ENCODE measurements around the gene MLXIP.
"Not testable (repeated sequence)": the region's sequence is repeated elsewhere in the genome, so short reads cannot be mapped to it uniquely, and the experiment has no call there.

MLXIP gene, protein sequence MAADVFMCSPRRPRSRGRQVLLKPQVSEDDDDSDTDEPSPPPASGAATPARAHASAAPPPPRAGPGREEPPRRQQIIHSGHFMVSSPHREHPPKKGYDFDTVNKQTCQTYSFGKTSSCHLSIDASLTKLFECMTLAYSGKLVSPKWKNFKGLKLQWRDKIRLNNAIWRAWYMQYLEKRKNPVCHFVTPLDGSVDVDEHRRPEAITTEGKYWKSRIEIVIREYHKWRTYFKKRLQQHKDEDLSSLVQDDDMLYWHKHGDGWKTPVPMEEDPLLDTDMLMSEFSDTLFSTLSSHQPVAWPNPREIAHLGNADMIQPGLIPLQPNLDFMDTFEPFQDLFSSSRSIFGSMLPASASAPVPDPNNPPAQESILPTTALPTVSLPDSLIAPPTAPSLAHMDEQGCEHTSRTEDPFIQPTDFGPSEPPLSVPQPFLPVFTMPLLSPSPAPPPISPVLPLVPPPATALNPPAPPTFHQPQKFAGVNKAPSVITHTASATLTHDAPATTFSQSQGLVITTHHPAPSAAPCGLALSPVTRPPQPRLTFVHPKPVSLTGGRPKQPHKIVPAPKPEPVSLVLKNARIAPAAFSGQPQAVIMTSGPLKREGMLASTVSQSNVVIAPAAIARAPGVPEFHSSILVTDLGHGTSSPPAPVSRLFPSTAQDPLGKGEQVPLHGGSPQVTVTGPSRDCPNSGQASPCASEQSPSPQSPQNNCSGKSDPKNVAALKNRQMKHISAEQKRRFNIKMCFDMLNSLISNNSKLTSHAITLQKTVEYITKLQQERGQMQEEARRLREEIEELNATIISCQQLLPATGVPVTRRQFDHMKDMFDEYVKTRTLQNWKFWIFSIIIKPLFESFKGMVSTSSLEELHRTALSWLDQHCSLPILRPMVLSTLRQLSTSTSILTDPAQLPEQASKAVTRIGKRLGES

DNA sequence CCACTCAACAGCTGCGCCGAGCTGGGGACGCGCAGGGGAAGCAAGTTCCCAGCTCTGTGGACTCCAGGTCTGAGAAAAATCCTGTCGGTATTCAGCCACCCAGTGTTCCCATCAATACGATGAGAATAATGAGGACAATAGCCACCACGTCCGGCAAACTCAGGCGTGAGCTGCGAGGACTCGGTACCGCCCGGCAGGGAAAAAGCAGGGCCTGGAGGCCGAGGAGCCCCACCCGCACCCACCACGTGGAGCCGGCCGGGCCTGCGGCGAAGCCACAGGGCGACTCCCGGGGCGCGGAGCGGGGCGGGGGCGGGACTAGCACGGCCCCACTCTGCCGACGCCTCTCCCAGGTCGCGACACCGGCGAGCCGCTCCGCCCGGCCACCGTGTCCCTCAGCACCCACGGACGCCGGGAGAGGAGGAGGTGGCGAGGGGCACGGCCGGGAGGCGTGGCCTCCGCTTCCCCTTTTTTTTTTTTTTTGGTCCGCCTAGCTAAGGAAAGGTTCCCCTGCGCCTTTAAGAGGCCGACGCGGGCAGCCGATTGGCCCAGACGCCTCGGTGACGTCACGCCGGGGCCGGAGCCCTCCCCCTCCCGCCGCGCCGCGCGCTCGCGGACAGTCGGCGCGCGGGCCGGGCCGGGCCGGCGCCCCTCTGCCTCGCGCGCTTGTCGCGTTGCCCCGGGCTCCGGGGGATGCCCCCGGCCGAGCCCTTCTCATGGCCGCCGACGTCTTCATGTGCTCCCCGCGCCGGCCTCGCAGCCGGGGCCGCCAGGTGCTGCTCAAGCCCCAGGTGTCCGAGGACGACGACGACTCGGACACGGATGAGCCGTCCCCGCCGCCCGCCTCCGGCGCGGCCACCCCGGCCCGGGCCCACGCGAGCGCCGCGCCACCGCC is at the start of gene MLXIP:
Gene MLXIP (plus strand): TSS at position 616 of the 892 bp plus-strand sequence. CDS start 98 bp downstream, at position 714.
- peak; percentile 92 for DNase-seq

DNA sequence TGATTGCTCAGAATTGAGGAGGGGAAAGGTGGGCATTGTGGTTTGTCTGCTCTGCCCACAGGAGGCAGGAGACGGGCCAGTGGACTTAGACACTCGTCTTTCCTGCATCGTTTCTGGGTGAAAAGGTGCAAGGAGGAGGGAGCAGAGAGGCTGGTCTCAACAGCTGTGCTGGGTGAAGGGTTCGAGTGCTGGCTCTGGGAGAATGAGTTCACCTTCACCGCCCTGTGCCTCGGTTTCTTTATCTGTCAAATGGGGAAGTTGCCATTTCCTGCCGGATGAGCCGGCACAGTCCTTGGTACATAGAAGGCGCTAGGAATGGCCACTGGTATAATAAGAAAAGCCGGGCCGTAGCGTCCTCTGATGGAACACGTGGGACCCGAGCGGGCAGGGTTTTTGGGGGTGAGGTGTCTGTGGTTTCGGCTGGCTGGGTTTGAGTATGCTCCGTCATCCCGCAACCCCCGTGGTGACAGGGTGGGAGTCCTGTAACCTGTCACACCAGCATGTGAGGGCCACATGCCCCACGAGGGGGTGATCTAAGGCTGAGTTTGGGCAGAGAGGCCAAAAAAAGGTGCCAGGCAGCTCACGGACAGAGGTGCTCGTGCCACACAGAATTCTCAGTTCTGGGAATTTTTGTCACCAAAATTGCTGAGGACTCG is 49.5 kb upstream of the MLXIP start:
- no peak for DNase-seq

DNA sequence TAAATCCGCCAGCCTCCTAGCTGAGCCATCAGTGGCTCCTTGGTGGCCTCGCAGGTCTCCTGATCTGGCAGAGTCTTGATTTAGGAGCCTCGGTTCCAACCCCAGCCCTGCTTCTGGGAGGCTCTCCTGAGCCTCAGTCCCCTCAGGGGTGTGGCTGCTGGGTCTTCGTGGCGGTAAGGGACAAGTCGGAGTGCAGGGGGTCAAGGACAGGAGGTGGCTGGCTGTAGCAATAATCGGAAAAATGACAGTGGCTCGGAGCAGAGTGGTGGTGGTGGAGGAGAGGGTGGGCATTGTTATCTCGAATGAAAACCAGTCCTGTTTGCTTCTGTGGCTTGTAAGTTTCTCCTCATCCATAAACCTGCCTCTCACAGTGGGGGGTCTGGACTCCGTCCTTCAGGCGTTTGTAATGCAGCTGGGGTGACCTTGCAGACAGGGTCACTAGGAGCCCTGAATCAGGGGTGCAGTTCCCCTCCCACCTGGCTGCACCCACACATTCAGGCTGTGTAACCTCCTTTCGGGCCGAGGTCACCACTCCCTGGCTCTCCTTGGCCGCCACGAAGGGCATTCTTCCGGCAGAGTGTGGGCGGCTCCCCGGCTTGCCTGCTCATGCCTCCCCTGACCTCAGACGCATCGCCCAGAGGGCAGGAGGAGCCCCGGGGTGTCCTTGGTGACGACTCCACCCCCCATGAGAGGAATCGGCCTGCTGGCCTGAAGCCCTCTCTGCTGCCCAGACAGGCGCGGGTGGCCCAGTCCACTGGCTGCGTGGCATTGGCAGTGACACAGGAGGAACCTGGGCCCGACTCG is 48.7 kb upstream of the MLXIP start:
- no peak for DNase-seq

DNA sequence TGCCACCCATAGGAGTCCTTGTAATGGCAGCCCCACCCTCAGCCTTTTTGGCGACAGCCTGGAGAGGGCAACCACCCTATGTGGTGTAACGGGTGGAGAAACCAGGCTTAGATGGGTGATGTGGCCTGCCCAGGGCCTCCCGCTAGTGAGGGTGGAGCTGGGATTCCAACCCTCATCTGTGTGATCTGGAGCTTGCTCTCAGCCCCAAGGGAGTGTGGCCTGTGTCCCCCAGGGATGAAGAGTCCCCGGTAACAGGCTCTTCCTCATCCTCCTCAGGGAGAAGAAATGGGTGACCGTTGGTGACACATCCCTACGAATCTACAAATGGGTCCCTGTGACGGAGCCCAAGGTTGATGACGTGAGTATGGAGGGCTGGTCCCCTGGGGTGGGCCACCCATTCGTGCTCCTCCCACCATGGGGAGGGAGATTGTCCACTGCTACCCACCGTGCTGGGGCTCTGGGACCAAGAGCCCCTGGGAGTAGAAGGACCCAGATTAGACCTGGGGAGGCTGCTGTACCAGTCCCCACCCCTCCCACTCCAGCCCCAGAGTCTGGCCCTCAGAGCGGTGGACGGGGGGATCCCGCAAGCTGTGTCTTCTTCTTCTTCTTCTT is 48.0 kb upstream of the MLXIP start:
- no peak for DNase-seq

DNA sequence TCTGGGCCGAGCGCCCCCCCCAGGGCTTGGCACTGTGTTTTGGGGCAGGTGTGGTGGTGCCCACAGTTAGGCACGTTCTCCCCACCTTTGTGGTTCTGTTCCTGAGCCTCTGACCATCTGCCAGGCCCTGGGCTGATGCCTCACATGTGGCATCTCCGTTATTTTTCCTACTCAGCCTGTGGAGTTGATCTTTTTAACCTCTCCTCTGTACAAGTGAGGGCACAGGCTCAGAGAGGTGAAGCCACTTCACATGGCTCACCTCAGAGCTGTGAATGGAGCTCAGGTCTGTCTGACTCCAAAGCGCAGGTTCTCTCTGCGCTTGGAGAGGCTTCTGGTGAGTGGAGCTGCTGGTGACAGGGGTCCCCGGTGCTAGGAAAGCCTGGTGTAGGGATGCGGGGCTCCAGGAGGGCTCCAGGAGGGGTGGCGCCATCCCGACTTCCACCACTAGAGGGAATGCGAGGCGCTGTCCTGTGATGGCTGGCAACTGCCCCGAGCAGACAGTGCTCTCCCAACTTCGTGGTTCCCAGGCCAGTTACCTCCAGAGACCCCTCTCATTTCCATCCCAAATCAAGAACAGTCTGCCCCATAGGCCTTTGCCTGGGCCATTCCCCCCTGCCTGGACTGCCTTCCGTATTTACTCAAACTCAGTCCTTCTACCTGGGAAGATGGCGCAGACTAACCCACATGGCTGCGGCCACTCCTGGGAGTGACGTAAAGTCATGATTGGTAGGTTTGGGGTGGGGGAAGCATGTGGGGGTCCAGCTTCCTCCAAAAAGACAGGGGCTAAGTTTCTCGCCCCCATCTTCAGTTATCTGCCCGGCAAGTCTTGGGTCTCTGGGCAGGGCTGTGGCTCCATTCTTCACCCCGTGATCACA is 47.0 kb upstream of the MLXIP start:
- peak; percentile 7 for DNase-seq

DNA sequence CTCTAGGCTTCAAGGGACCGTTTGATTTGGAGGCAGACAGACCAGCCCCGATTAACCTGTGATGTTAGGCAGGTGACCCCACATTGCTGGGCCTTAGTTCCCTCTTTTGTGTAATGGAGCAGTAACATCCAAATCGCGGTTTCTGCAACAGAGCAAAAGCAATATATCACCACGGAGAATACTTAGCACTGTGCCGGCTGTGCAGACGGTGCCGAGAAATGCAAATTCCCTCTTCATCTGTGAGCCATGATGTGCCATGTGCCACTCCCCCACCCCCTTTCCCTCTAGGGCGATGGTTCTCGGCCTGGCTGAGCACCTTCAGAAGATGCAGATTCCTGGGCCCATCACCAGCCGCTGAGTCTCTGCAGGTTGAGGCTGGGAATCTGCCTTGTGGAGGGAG is 46.0 kb upstream of the MLXIP start:
- no peak for DNase-seq

DNA sequence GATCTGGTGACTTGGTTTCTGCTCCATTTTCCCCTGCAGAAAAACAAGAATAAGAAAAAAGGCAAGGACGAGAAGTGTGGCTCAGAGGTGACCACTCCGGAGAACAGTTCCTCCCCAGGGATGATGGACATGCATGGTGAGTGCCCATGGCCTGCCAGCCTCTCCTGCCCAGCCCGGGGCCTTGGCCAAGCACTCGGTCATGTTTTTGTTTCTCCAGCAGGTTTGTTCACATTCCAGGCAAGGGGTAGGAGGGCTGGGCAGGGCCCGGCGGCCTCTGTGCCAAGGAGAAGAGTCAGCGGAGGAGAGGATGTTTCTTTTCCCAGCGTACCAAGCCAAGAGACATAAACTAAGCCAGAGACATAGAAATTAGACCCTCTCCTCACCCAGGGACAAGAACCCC is 43.3 kb upstream of the MLXIP start:
- no peak for DNase-seq

DNA sequence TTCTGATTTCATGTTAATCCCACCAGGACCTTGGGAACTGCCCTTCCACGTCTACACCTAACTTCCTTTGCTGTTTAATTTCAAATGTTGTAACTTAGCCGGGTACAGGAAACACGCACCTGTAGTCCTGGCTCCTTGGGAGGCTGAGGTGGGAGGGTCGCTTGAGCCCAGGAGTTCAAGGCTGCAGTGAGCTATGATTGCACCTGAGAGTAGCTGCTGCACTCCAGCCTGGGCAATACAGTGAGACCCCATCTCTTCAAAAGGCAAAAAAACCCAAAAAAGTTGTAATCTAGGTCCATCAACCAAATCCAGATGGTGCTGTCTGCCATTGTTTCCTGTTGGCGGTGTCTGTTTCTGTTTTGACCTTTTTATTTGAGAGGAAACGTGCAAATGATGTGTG is 42.4 kb upstream of the MLXIP start:
- DNase-seq, result no peak

DNA sequence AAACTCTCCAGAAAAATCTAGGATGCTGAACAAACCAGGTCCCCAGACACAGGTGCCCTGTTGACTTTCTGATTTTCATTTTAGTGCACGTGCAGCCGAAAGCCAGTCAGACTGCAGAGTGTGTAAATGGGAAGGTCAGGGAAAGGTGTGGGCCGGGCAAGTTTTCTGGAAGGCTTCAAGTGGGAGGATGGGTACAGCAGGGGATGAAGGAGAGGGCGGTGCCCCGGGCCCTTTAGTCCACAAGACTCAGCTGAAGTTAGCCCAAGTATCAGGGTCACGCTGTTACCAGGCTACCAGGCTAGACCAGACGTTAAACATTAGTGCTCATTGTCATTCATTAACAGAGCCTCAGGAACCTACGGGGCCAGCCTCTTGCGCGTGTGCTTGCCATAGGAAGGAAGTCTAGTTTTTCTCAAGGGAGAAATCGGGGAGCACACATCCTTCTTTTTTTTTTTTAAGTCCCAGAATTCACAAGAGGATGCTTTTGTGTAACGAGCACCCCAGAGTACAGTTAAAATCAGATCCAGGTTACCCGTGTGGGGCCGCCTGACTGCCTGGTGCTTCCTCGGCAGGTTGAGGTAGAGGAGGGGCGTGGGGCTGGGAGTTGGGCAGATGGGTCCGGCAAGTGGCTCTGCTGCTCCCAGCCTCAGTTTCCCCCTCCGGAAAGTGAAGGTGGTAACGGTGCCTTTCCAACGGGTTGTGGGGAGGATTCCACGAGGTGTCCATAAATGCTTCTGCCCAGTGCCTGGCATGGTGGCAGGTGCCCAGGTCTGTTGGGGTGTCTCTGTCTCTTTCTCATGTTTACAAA is 37.8 kb upstream of the MLXIP start:
- DNase-seq, result no peak

DNA sequence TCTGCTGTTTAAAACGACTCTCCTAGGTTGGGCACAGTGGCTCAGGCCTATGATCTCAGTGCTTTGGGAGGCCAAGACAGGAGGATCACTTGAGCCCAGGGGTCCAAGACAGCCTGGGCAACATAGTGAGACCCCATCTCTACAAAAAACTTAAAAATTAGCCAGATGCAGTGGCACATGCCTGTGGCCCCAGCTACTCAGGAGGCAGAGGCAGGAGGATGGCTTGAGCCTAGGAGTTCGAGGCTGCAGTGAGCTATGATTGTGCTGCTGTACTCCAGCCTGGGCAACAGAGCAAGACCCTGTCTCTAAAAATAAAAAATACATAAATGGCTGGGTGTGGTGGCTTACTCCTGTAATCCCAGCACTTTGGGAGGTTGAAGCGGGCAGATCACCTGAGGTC is 37.1 kb upstream of the MLXIP start:
- DNase-seq, result not testable (repeated sequence)

DNA sequence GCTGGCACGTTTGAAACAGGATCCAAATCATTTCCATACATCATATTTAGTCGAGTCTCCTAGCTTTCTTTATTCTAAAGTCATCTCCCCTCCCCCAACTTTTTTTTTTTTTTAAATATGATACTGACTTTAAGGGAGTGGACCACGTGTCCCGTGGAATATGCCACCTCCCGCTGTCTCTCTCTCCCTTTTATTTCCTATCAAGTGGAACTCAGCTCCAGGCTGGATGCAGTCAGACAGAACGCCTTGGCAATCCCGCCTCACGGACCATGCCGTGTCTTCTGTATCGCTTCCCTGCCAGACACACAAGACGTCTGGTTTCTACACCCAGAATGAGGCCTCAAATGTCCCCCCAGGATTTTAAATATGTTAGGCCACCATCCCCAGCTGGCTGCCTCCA is 35.6 kb upstream of the MLXIP start:
- DNase-seq, result no peak

DNA sequence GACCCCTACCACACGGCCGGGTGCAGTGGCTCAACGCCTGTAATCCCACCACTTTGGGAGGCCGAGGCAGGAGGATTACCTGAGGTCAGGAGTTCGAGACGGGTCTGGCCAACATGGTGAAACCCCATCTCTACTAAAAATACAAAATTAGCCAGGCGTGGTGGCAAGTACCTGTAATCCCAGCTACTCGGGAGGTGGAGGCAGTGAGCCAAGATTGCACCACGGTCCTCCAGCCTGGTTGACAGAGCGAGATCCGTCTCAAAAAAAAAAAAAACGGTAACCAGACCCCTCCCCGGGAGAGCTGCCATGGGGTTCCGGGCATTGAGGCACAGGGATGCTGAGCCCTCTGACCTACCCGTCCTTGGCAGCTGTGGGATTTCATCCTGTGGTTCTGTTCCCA is 35.1 kb upstream of the MLXIP start:
- no peak for DNase-seq

DNA sequence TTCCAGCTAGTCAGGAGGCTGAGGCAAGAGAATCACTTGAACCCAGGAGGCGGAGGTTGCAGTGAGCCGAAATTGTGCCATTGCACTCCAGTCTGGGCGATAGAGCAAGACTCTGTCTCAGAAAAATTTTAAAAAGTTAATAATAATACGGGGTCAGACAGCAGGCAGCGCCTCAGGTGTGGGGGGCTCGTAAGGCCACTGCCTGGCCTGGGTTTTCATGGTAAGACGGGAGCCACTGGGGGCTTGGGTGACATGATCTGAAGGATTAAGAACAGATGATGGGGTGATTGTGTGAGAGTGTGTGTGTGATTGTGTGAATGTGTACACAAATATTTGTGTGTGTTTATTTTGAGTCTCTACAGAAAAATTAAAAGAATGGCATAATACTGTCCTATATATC is 33.3 kb upstream of the MLXIP start:
- DNase-seq, result no peak

DNA sequence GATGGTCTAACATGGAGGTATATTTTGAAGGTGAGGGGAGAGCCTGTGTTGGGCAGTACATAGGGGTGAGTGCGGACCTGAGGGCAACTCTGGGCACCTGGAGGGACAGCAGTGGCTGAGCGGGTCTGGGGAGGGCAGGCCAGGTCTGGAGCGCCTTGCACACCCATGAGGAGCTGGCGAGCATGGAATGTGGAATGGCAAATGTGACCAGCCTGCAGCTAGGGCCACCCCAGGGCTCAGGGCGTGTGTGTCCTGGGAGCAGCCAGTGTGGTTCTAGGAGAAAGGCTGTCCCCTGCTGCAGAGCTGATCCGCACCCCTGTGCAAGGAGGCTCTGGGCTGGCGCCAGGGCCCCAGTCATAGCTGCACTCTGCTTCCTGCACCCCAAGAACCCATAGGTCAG is 32.4 kb upstream of the MLXIP start:
- no peak for DNase-seq

DNA sequence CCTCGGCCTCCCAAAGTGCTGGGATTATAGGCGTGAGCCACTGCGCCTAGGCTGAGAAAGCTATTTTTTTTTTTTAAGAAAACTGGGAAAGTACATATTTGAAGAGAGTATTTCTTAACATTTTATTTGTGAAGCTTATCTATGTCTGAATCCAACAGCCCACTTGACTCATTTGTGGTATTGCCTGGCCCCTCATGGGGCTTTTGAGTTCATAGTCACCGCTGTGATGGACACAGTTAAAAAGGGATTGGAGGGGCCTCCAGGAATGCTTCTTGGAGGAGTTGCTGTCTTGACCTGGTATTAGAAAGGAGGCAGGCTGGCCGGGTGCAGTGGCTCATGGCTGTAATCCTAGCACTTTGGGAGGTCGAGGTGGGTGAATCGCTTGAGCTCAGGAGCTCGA is 30.4 kb upstream of the MLXIP start:
- no peak for DNase-seq

DNA sequence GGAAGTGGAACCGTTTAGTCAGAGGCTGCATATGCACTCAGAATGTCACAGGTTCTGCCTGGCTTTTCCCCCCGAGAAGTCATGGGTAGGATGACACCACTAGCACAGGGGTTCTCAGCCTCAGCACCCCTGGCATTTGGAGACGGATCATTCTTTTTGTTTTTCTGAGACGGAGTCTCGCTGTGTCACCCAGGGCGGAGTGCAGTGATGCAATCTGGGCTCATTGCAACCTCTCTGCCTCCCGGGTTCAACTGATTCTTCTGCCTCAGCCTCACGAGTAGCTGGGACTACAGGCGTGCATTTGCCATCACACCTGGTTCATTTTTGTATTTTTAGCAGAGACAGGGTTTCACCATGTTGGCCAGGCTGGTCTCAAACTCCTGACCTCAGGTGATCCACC is 28.7 kb upstream of the MLXIP start:
- no peak for DNase-seq

DNA sequence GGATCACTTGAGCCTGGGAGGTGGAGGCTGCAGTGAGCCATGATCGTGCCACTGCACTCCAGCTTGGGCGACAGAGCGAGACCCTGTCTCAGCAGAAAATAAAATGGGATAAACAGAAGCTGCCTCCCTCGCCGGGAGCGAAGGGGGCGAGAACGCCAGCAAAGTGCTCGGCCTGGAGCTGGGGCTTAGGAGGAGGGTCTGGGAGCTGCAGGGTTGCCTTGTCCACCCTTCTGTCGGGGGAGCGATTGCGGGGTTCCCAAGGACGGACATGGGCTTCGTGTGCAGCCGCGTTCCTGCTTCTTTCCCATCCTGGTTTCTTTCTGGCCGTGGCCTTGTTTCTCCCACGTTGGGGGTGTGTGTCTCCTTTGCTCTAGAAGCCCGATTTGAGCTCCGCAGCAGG is 27.9 kb upstream of the MLXIP start:
- no peak for DNase-seq

DNA sequence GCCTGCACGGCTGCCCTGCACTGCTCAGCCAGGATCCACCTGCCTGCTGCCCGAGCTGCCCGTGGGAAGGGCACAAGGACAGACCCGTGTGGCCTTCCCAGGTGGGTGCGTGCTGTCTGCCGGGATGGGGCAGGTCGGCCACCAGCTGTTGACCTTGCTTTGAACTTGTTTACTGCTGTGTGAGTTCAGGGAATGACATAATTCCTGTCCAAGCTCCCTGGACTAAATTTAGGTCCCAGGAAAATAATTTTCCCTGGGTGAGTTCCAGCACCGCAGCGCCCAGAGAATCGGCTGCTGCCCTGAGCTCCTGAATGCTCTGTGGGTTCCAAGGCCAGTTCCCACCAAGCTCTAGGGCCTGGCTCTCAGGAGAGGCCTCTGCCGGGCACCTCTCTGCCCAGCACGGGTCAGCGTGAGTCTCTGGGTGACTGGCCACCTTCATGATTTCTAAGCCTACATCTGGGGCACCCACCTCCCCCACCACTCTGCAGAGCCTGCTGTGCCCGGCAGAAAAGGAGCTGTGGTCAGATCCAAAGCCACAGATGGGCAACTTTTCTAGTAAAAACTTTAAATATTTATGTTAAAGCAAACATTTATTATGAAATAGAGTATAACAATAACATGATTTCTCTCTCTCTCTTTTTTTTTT is 27.2 kb upstream of the MLXIP start:
- no peak for DNase-seq

DNA sequence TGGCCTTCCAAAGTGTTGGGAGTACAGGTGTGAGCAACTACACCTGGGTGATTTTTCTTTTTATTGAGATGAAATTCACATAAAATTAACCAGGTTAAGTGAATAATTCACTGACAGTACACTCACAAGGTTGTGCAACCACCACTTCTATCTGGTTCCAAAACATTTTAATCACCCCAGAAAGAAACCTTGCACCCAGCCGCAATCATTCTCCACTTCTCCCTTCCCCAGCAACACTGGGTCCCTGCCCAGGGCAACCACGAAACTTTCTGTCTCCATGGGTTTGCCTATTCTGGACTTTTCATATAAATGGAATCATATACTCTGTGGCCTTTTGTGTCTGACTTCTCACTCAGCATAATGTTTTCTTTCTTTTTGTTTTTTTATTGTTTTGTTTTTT is 26.3 kb upstream of the MLXIP start:
- DNase-seq, result no peak
